ENCODE data around the gene KIF12.
A peak's percentile ranks its signal among the peaks of the same experiment; 100 is the strongest.

The KIF12 gene

GRCh38 chr9:114123031-114123977 lies 24.2 kb upstream of the KIF12 start:
- no peak for DNase-seq

GRCh38 chr9:114122136-114123027 lies 23.3 kb upstream of the KIF12 start:
- no peak for DNase-seq

- DNase-seq: no peak
Measured at GRCh38 chr9:114121227-114122135, 22.4 kb upstream of the KIF12 start.

- no peak for DNase-seq
Measured at GRCh38 chr9:114120192-114121014, 21.3 kb upstream of the KIF12 start.

GRCh38 chr9:114119242-114120191 lies 20.4 kb upstream of the KIF12 start:
- DNase-seq: no peak

GRCh38 chr9:114117996-114118830 lies 19.1 kb upstream of the KIF12 start:
- DNase-seq: no peak

- DNase-seq: no peak
Measured at GRCh38 chr9:114117614-114117995, 18.5 kb upstream of the KIF12 start.

GRCh38 chr9:114116126-114116747 lies 17.1 kb upstream of the KIF12 start:
- DNase-seq: no peak

GRCh38 chr9:114115654-114116125 lies 16.6 kb upstream of the KIF12 start:
- DNase-seq: no peak

GRCh38 chr9:114114364-114114763 lies 15.3 kb upstream of the KIF12 start:
- DNase-seq: no peak

- DNase-seq: no peak
Measured at GRCh38 chr9:114112778-114113584, 13.9 kb upstream of the KIF12 start.

- DNase-seq: no peak
Measured at GRCh38 chr9:114112325-114112724, 13.2 kb upstream of the KIF12 start.

- DNase-seq: no peak
Measured at GRCh38 chr9:114110180-114110579, 11.1 kb upstream of the KIF12 start.

- no peak for DNase-seq
Measured at GRCh38 chr9:114109124-114109523, 10.0 kb upstream of the KIF12 start.

GRCh38 chr9:114108016-114108833 lies 9.1 kb upstream of the KIF12 start:
- peak; percentile 7 to 17 for DNase-seq

GRCh38 chr9:114107286-114108001 lies 8.4 kb upstream of the KIF12 start:
- DNase-seq: no peak
